HUDEP-2 (cell line): Measurements from ENCODE around the gene PSTK.

Experiments used
- DNase-seq, 76 experiments: peaks; one replicate each; lab custom pipeline; 2025; ENCODE audit not compliant: unreplicated experiment in 76 of 76; lab: John Stamatoyannopoulos, UW

The PSTK gene

GRCh38 chr10:122990278-122990677 is 10.1 kb downstream of the PSTK start:
- no peak for DNase-seq

GRCh38 chr10:122992031-122992585 is 11.9 kb downstream of the PSTK start:
- no peak for DNase-seq

GRCh38 chr10:122993797-122994336 is 13.7 kb downstream of the PSTK start:
- no peak for DNase-seq

GRCh38 chr10:122995936-122996335 is 15.7 kb downstream of the PSTK start:
- DNase-seq: no peak

- no peak for DNase-seq
Observed at GRCh38 chr10:122997864-122998263, 17.7 kb downstream of the PSTK start.

GRCh38 chr10:122998360-122998917 is 18.2 kb downstream of the PSTK start:
- no peak for DNase-seq

- DNase-seq: no peak
Observed at GRCh38 chr10:122998934-122999333, 18.7 kb downstream of the PSTK start.

- DNase-seq: peak in 1 of 76 experiments; percentile 7
Observed at GRCh38 chr10:122999347-122999746, 19.1 kb downstream of the PSTK start.

- no peak for DNase-seq
Observed at GRCh38 chr10:123000155-123000554, 20.0 kb downstream of the PSTK start.

- peak in 4 of 76 experiments; percentile 12 to 34 (median 22) for DNase-seq
Observed at GRCh38 chr10:123001370-123001769, 21.2 kb downstream of the PSTK start.

GRCh38 chr10:123004298-123004697 is 24.1 kb downstream of the PSTK start:
- DNase-seq: no peak

- DNase-seq: peak in 58 of 76 experiments; percentile 3 to 66 (median 34)
Observed at GRCh38 chr10:123007558-123008354, 27.6 kb downstream of the PSTK start.

- DNase-seq: peak; percentile 12 to 97 (median 92)
Observed at GRCh38 chr10:123008355-123009104, 28.3 kb downstream of the PSTK start, which contains the start of the genes ACADSB and IKZF5. ACADSB (plus strand) TSS chr10:123009006; CDS start chr10:123009030, 24 bp downstream. IKZF5 (minus strand) TSS chr10:123008795; CDS start chr10:122998625, 10,170 bp downstream.

GRCh38 chr10:123009105-123009820 is 29.1 kb downstream of the PSTK start:
- peak in 25 of 76 experiments; percentile 2 to 50 (median 13) for DNase-seq

- no peak for DNase-seq
Observed at GRCh38 chr10:123011987-123012386, 31.8 kb downstream of the PSTK start.

- no peak for DNase-seq
Observed at GRCh38 chr10:123013456-123014419, 33.5 kb downstream of the PSTK start.

- peak in 1 of 76 experiments; percentile 2 for DNase-seq
Observed at GRCh38 chr10:123014772-123015171, 34.6 kb downstream of the PSTK start.

GRCh38 chr10:123016228-123016627 is 36.0 kb downstream of the PSTK start:
- no peak for DNase-seq
